NCI-H146 (cell line): ENCODE measurements around the gene OGN.

ENCODE experiments used
- DNase-seq: peaks from one replicate; lab custom pipeline; 2025; lab: John Stamatoyannopoulos, UW

OGN gene

DNA sequence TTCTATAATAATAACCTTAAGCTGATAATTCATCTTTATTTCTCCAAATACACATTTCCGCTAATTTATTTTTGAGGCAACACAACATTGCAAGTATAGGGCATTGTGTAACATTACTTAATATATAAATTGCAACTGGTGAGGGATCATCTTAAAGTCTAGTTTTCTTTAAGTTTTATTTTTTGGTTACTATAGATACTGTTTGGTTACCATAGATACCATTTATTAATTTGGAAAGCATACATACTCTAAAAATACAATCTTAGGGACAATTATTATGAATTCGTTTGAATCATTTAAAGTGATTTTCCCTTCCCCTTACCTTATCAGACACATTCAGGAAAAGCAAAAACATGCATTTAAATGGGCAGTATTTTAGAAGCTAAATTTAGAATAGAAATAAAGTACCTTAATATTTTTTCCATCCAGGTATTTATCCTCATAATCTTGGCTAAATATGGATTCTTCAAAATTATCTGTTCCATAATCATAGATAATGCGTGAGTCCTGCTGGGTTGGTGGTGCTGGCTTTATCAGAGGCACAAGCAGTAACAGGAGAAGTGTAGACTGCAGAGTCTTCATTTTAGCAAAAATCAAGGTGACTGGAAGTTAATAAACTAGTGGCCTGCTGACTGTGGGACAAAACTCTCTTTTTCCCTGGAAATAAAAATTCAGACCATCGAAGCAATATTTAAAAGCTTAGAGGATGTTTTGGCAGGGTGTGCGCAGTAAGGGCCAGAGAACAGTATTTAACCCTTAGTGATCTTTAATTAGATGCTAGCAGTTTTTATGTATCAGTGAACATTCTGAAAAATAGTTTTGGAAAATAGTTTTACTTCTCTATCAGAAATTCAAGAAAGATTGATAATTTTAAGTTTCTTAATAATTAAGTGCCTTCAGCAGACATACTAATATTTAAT lies 1.3 kb downstream of the OGN start:
- DNase-seq: no peak

DNA sequence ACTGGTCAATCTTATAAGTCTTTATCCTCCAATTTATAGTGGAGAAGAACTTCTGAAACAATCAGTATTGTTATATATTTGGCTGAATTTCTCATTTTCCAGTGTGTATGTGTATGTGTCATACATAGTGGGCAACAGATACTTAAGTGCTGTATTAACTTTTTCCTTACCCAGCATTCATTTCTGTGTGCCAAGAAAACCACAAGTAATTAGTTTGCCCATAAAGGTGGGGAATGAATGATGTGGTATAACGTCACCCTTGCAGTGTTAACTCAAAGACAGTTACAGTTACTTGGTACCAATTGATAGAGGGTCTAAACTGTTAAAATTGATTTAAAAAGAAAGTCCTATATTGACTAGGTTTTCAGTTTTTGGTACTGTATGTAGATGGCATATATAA lies 2.0 kb downstream of the OGN start:
- DNase-seq: no peak

DNA sequence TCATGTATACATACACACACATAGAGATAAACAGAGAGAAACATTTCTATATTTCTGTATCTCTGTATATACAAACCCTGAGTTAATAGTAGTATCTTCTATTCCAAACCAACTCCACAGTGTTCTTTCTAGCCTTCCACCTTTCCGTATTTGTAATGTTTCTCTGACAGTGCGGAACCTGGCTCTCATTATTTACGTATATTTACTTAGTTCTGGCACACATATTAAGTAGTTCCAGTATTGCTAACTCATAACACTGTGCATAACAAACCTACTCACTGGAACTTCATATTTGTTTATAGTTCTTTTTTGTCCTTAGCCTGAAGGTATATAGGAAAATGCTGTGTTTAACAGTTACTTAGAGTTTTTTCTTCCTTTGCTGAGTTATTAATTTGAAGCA lies 6.5 kb downstream of the OGN start:
- no peak for DNase-seq

DNA sequence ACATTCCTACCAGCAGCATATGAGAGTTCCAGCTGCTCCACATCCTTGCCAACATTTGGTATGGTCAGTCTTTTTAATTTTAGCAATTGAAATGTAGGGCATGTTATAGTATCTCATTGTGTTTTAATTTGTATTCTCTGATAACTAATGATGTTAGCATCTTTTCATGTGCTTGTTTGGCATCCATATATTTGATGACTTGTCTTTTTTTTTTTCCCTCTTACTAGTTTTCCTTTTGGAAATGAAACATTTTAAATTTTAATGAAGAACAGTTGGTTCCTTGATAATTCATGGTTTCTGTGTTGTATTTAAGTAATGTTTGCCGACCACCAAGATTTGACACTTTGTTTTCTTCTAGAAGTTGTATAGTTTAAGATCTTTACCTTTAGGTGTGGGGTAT lies 8.8 kb downstream of the OGN start:
- DNase-seq: no peak

DNA sequence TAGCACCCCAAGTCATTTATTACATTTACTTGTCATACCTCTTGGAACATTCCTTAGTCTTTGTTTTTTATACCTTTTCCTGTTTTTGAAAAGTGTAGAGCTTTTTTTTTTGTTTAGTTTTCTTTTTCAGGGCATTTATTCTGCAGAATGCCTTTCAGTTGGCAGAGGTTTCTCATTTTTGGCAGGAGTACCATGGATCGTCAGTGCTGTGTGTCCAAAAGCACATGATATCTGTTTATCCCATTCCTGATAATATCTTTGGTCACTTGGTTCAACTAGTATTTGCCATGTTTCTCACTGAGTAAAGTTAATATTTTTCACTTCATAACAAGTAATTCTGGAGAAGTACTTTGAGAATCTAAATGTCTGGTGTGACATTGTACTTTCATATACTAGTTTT lies 10.7 kb downstream of the OGN start:
- DNase-seq: no peak

DNA sequence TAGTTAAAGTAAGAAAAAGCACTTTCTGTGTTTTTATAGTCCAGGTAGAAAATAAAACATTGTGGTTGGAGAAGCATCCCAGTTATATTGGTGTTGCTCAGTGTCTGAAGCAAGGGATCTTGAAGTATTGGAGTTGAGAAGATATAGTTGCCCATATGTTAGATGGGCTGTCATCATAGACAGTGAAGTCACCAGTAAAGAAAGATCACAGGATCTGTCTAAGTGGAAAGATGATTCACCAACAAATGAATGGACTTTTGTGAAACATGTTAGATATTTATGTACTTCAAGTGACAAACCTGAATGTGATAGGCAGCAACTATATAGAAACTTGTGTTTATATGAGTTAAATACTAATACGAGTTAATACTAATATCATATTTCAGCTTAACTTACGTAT lies 11.7 kb downstream of the OGN start:
- no peak for DNase-seq

DNA sequence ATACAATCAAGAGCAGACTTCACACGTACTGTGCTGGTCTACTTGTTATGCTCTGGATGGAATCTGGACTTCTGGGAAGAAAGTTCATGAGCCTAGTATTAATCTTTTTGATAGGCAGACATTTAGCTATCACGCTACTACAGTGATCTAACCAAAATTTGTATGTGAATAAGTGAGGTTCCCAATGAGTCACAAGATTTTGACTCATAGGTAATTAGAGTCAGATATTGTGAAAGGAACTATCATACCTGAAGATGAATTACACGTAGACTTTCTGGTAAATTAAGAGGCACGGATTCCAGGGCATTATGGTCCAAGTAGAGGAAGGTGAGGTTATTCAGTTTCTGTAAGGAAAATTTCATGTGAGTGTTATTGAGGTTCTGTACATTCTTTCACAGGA lies 18.4 kb downstream of the OGN start:
- no peak for DNase-seq

DNA sequence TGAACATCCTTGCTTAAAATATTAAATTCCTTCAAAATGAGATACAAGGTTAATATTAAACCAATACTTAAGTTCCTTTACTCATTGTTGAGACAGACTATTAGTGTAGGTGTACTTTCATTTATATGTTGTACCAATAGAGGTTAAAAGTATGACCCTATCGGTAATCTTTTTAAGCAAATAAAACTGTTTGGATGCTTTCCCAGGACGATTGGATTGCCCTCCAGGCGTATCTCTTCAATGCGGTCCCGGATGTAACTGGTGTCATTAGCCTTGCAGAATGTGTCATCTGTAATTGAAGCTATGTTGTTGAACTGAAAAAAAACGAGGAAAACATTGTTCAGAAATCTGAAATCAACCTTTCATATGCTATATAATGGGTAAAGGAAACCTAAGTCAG lies 18.9 kb downstream of the OGN start:
- DNase-seq: peak; percentile 34

DNA sequence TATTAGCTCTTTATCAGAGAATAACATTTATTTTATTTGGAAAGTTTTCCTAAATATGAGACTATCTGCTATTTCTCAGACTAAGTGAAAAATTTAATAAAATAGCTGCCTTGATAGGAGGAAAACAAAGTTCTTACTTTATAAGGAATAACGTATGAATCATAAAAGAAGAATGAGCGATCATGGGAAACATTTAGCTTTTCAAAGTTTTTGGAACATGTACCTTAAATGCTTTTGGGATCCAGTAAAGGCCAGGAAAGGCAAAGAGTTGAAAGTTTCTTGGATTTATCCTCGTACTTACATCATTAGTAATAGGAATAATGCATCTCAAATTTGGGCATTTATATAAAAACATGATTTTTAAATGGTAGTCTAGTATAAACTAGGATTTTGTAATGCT lies 19.4 kb downstream of the OGN start:
- no peak for DNase-seq

DNA sequence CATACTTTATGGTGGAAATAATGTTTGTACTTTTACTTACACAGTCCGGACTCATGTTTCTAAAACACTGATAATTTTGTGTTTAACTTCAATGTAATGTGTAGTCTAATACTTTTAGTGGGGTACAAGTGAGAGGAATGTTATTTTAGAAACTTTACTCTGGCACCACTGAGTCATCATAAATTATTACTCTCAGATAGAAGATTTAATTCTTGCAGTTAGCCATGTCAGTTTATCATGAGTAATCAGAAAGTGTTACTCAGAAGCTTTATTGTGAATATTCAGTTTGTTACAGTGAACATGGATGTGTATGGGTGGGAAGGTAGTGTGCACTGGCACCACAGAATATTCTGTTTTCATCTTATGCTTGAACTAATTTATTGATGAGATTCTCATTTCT lies 20.0 kb downstream of the OGN start:
- DNase-seq: no peak

DNA sequence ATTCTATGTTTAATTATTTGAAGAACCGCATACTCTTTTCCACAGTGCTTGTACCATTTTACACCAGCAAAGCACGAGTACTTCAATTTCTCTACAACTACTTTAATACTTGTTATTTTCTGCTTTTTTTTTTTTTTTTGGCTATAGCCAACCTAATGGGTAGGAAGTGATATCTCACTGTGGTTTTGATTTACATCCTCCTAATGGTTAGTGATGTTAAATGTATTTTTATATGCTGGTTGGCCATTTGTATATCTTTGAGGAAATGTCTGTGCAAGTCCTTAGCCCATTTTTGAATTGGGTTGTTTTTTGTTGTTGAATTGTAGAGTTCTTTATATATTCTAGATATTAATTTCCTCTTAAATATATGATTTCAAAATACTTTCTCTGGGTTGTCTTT lies 22.6 kb downstream of the OGN start:
- no peak for DNase-seq

DNA sequence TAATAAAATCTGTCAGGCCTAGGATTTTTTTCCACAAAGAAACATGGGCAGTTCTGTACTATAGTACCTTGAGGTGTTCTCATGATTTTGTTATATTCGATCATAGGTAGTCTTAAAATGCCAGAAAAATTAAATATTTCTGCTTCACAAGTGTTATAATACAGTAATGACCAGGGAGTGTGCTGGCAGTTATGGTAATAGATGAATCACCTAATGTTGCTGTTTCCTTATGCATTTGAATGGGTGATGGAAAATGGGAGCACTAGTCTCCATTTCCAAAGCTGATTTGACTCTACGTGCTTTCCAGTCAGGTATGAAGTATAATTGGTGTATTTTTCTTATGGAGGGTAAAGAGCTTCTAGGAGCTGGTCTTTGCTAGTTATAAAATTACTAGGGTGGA lies 23.8 kb downstream of the OGN start:
- no peak for DNase-seq

DNA sequence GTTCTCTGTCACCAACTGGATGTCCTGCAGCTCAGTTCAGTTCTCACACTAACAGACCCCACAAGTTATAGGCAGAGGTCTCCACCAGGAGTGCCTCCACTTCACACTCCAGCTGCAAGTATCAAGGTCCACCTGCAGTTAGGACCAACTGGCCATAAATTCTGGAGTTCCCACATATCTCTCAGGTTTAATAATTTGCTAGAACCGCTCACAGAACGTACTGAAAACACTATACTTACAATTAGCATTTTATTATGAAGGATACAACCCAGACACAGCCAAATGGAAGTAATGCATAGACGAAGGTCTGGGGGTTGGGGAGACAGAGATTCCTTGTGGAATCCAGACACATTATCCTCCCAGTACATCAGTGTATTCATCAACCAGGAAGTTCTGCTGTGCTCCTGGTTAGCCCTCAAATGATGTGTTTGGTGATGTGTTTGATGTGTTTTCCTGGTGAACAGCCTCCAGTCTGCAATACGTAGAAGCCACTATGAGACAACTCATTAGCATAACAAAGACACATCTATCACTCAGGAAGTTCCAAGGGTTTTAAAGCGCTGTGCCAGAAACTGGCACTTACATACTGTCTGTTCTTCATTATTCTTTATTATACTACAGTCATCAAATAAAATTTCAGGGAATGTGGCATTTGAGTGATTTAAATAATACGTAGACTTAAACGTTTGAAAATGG lies 25.4 kb downstream of the OGN start:
- peak; percentile 74 for DNase-seq

DNA sequence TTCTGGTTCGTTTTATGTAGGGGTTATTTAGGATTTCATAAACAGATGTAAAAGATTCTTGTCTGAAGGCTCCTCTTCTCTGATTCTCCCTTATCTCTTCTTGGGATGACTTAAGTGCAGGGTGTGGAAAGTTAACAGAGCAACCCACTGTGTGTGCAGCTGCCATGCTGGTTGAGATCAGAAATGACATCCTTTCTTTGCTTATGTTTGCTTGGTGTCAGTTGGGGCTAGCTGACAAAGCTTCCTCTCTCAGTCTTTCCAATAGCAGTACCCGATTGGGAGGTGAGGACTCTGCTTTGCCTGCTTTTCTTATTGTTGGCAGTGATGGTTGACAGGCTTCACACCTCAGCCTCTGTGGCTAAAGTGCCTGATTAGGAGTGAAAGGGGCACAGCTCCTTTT lies 26.5 kb downstream of the OGN start:
- DNase-seq: peak; percentile 80

DNA sequence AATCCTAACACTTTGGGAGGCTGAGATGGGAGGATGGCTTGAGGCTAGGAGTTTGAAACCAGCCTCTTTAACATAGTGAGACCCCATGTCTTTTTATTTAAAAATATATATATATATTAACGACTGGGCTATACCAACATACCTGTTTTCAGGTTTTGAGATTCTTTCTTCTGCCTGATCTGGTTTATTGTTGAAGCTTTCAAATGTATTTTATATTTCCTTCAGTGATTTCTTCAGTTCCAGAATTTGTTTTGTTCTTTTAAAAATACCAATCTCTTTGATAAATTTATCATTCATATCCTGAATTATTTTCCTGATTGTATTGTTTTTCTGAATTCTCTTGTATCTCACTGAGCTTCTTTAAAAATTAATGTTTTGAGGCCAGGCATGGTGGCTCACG lies 31.2 kb downstream of the OGN start:
- DNase-seq: no peak

DNA sequence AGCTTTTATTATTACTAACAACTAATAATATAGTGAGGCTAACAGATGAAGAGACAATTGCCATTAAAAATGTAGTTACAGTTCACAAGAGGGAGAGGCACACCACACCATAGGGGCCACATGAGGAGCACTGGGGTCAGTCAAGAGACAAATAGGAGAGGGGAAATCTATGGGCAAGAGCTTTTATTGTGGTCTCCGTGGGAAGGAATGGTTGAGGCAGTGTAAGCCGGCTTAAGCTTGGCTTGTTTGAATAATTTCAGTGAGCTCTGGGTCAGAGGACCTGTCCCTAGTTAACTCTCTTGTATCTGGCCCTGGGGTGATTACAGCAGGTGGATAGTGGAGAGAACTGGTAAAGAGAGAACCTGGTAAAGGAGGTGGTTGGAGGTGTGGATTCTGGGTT lies 35.3 kb downstream of the OGN start:
- no peak for DNase-seq

DNA sequence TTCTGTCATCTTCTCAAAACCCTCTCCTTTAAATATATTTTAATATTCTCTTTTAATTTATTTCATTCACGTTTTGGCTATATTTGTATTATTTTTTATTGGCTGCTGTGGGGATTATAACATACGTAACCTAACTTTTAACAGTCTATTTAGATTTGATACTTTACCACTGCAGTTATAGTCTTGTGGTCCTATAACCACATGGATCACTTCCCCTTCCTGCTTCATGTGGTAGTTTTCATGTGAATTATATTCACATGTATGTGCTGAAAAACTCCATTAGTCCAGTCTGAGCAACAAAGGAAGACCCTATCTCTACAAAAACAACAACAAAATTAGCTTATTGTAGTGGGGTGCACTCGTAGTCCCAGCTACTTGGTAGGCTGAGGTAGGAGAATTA lies 44.3 kb downstream of the OGN start:
- no peak for DNase-seq

DNA sequence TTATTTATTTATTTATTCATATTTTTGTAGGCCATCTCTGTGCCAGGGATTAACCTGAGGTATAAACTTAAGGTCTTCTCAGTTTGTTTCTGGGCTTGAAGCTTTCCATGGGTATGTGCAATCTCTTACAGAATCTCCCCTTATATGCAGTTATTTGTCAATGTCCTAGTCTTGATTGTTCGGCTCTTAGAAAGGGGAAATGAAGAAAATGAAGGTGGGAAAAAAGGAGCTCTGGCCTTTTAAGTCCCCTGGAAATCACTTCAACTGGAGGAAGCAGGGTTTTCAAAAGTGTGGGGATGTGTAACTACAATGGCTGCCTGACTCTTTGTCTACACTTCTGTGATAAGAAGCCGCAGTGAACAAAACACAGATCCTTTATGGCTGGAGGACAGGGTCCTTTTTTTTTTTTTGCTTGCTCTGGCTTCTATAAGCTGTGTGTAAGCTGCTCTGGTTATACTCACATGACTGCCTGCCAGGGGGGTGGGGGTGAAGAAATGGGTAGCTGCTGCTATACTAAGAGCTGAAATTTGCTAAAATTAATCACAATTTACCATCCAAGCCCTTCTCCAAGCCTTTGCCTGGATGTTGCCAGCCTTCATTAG lies 44.9 kb downstream of the OGN start:
- no peak for DNase-seq

DNA sequence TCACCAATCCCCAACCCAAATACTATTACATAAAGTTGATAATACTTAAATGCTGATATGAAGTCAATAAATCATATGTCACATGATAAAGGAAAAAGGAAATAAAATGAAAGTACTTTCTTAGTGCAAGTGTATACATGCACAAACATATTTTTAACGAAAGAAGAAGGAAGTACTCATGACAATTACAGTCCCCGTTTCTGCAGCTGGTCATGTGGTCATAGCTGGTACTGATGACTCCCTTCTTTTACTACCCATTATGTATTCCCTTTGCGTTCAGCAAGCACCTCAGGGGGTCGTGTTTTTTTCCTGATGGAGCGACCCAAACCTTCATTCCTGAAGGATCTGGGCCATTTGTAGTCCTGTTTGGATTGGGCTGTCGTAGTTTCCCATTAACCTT lies 51.3 kb downstream of the OGN start:
- DNase-seq: no peak

DNA sequence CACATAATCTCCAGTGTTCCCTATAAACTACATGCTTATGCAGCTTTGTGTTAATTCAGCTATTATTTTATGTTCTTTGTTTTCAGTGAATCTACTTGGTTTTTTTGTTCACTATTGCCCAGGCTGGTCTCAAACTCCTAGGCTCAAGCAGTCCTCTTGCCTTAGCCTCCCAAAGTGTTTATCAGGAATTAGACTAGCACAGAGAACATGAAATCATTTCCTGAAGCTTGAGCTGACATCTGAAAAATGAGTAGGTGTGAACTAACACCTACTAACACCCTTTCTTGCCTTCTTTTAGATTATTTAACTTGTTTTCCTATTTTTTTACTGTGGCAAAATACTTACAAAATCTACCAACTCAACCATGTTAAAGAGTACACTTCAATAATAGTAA lies 53.6 kb downstream of the OGN start:
- DNase-seq: no peak

DNA sequence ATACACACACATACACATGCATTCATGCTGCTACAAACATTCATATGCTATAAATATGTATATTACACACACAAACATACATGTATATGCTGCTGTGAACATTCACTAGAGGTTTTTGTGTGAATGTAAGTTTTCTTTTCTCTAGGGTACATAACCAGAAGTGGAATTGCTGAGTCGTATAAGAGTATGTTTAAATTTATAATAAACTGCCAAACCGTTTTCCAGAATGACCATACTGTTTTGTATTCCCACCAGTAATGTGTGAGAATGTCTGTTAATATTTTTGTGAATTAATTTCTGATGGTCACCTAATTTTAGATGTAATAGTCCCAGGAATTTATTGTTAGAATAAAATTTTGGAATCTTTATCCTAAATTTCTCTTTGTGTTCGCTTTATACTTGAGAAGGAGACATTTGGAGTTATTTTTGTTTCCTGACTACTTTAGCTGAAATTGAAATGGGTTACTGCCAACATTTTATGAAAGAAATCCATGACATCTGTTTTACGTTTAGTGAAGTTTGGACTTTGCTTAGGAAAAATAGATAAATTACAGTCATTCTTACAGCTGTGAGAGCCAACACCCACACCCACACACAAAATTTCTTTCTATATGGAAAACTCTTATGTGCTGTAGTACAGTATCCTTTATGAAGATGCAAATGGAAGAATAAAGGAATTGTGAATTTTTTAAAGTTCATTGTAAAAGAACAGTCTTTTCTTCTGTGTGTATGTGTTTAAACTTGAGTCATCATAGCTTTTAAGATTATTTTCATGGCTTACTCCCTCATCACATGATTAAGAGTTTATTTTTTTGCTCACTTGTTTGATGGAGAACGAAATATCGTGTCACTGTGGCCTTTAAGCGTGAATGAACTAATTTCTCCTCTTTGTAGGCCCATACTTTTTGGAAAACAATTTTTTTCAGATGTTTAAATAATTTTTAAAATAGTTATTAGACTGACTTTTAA lies 54.3 kb downstream of the OGN start:
- DNase-seq: no peak

DNA sequence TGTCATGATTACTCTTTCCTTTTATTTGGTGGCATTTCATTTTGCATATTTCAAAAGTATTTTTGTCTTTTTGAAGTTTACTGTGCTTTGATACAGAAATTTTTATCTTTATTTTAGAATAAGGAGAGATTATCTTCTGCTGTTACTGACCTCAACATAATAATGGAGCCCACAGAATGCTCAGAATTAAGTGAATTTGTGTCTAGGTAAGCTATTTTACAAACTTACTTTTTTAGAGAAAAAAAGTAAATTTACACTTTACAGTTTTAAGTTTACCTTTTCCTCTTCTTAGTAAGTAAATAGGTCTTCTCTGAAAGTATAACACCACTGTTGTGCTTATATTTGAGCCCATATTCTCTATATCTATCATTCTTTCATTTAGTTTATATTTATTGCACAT lies 58.8 kb downstream of the OGN start:
- no peak for DNase-seq
